ENCODE data around the gene FRMPD3.

DNA sequence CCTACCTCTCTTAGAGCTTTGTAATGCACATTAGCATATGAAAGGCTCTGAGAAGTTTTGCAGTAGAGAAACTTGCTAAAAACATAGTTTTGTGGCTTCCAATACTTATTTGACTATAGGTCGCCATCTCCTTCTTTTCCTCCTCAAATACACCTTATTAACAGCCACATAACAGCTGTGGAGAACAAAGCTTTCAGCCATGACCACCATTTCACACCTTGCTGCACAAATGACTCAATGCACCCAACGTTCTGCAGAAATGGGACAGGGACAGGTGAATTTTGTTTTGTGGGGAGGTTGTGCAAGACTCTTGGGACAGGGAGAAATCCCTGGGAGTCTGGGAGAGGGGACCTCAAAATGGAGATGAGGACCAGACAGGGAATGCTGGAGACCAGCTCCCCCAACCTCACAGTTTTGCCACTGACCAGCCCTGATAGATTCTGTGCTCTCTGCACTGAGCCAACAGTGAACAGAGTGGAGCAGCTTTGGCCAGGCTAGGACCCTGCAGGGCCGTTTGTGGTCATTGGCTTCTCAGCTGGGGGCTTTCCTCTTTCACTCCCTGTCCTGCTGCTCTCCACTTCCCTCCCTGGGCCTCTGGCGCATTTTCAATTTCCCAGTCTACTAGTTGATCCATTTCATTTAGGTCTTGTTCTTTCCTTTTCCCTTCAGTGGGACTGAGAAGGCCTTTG, 16.6 kb downstream of the FRMPD3 start:
- TF ChIP-seq, protein P1, sequence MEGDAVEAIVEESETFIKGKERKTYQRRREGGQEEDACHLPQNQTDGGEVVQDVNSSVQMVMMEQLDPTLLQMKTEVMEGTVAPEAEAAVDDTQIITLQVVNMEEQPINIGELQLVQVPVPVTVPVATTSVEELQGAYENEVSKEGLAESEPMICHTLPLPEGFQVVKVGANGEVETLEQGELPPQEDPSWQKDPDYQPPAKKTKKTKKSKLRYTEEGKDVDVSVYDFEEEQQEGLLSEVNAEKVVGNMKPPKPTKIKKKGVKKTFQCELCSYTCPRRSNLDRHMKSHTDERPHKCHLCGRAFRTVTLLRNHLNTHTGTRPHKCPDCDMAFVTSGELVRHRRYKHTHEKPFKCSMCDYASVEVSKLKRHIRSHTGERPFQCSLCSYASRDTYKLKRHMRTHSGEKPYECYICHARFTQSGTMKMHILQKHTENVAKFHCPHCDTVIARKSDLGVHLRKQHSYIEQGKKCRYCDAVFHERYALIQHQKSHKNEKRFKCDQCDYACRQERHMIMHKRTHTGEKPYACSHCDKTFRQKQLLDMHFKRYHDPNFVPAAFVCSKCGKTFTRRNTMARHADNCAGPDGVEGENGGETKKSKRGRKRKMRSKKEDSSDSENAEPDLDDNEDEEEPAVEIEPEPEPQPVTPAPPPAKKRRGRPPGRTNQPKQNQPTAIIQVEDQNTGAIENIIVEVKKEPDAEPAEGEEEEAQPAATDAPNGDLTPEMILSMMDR (IDR thresholded peaks at IDR 0.05): no peak
- no peak for TF ChIP-seq POLR2A (IDR thresholded peaks at IDR 0.05)

Data from uterus (tissue), 2 donors.